ENCODE data around the gene SCAMP1. TPM values are rescaled to one million over a fixed set of nuclear protein-coding genes. Genes with fewer than 3 reads are reported as not detected.

SCAMP1 gene
- total RNA-seq, 1 donor from 2014 or later: 42.8 TPM

- no peak overlapping the region for H3K4me3 ChIP-seq
- no peaks in the 10 kb centered on the region for H3K27me3 ChIP-seq (ENCODE audit: low read depth)
- H3K27ac ChIP-seq: no peak overlapping the region
- no peaks in the 10 kb centered on the region for H3K36me3 ChIP-seq
- peaks cover 36% of the 10 kb centered on the region for H3K4me1 ChIP-seq
- intact Hi-C loops (cut with DNase I): no loop called here
- no peak for TF ChIP-seq CTCF (IDR thresholded peaks at IDR 0.05)
- ATAC-seq (no peak), DNase-seq (no peak)
- H3K9me3 ChIP-seq: no peaks in the 10 kb centered on the region
Observed at GRCh38 chr5:78495800-78496199, 135.4 kb downstream of the SCAMP1 start.

- ATAC-seq: peak in 1 of 2 donors; percentile 51
- peaks cover 38% of the 10 kb centered on the region for H3K4me1 ChIP-seq
- H3K9me3 ChIP-seq: no peaks in the 10 kb centered on the region
- no peak overlapping the region for H3K4me3 ChIP-seq
- no peaks in the 10 kb centered on the region for H3K27me3 ChIP-seq (ENCODE audit: low read depth)
- H3K36me3 ChIP-seq: no peaks in the 10 kb centered on the region
- no peak overlapping the region for H3K27ac ChIP-seq
- TF ChIP-seq CTCF (IDR thresholded peaks at IDR 0.05): no peak
- DNase-seq: no peak
- intact Hi-C loops (cut with DNase I): no loop called here
Observed at GRCh38 chr5:78496373-78496772, 136.0 kb downstream of the SCAMP1 start.

GRCh38 chr5:78497573-78498533, 137.4 kb downstream of the SCAMP1 start:
- H3K4me1 ChIP-seq: peaks cover 52% of the 10 kb centered on the region
- no peak for DNase-seq
- no peak overlapping the region for H3K27ac ChIP-seq
- intact Hi-C loops (cut with DNase I): no loop called here
- ATAC-seq: no peak
- TF ChIP-seq CTCF (IDR thresholded peaks at IDR 0.05): no peak
- no peaks in the 10 kb centered on the region for H3K9me3 ChIP-seq
- H3K4me3 ChIP-seq: no peak overlapping the region
- H3K27me3 ChIP-seq (ENCODE audit: low read depth): no peaks in the 10 kb centered on the region
- H3K36me3 ChIP-seq: no peaks in the 10 kb centered on the region

GRCh38 chr5:78499485-78499884, 139.1 kb downstream of the SCAMP1 start:
- DNase-seq (no peak), ATAC-seq (no peak)
- H3K9me3 ChIP-seq: no peaks in the 10 kb centered on the region
- no peak overlapping the region for H3K4me3 ChIP-seq
- H3K36me3 ChIP-seq: no peaks in the 10 kb centered on the region
- TF ChIP-seq CTCF (IDR thresholded peaks at IDR 0.05): no peak
- no peak overlapping the region for H3K27ac ChIP-seq
- intact Hi-C loops (cut with DNase I): no loop called here
- H3K27me3 ChIP-seq (ENCODE audit: low read depth): no peaks in the 10 kb centered on the region
- H3K4me1 ChIP-seq: peaks cover 62% of the 10 kb centered on the region

GRCh38 chr5:78500028-78500427, 139.6 kb downstream of the SCAMP1 start:
- H3K4me3 ChIP-seq: no peak overlapping the region
- H3K9me3 ChIP-seq: no peaks in the 10 kb centered on the region
- peaks cover 67% of the 10 kb centered on the region for H3K4me1 ChIP-seq
- no peak for TF ChIP-seq CTCF (IDR thresholded peaks at IDR 0.05)
- H3K36me3 ChIP-seq: no peaks in the 10 kb centered on the region
- H3K27me3 ChIP-seq (ENCODE audit: low read depth): no peaks in the 10 kb centered on the region
- DNase-seq (no peak), ATAC-seq (no peak)
- intact Hi-C loops (cut with DNase I): no loop called here
- H3K27ac ChIP-seq: no peak overlapping the region

Data from lower lobe of right lung (tissue), 2 donors.